ENCODE measurements around the gene SLBP. TPM values are rescaled to one million over a fixed set of nuclear protein-coding genes. Genes with fewer than 3 reads are reported as not detected.

Gene SLBP
- total and polyA plus RNA-seq, 2 donors (not counting 3 experiments of a cell fraction or from before 2014, with no cell fraction given): 48.3 to 63.1 TPM

DNA sequence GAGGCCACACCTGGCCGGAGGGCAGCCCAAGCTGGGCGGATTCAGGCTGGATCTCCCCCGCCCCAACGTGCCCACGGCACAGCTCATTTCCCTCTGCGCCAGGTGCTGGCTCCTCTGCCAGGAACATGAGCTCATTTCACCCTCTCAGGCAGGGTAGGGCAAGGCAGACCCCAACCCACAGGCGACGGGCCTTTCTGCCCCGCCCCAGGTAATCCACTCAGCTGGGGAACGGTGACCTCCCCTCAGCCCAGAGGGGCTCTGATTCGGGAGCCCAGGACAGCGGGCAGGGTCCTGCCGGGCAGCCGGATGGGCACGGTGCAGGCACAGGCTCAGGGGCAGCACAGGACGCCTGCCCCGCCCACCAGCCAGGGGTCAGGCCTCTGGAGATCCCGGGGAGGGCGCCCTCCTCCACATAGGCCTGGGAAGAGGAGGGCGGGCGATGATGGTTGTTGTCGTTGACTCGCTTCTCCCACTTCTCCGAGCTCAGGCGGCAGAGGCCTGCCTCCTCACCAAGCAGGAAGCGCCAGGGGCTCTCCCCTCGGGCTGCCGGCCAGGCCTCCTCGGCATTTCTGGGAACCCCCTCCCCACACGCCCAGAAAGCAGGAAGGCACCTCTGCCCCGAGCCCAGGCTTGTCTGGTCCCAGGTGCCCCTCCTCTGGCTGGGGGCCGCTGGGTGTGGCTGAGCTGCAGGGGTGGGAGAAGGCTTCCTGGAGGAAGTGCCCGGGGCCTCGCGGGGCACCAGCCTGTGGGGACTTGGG is 40.3 kb upstream of the SLBP start:
- dilution Hi-C loops (cut with MboI; ENCODE audit: extremely low pct_ligation_motif_present, low sequenced_read_pairs): no loop called here
- Histone ChIP-seq H3K9me3 (replicated peaks; ENCODE audit: control insufficient read depth, insufficient read depth, low read length) (no peaks in the 10 kb centered on the region), H3K36me3 (ENCODE audit: control insufficient read depth in 2 of 2, extremely low read depth in 1 of 2, insufficient read depth in 2 of 2, low read length in 2 of 2) (no peaks in the 10 kb centered on the region), H3K4me2 (ENCODE audit: insufficient read depth, low read length) (no peak overlapping the region), H2AFZ (ENCODE audit: low read depth, low read length) (peak overlapping the region; percentile 86), H3K9ac (replicated peaks; ENCODE audit: extremely low read depth, insufficient read depth, low read length) (no peak overlapping the region), H3K4me1 (ENCODE audit: control insufficient read depth, extremely low read depth, insufficient read depth, low read length) (peaks cover 9% of the 10 kb centered on the region), H3K4me3 (replicated peaks in 1 of 3; ENCODE audit: insufficient read depth in 1 of 3, low read depth in 1 of 3, low read length in 3 of 3) (no peak overlapping the region), H3K27ac (ENCODE audit: insufficient read depth, low read depth, low read length) (no peak overlapping the region), H3K27me3 (ENCODE audit: control insufficient read depth in 2 of 2, insufficient read depth in 2 of 2, low read length in 2 of 2) (no peaks in the 10 kb centered on the region), H3K79me2 (ENCODE audit: control insufficient read depth, insufficient read depth, low read length) (no peaks in the 10 kb centered on the region), H4K20me1 (replicated peaks; ENCODE audit: control insufficient read depth, extremely low read depth, insufficient read depth, low read length) (no peaks in the 10 kb centered on the region), H3K9me1 (replicated peaks; ENCODE audit: control insufficient read depth, extremely low read depth, insufficient read depth, low read length) (no peaks in the 10 kb centered on the region)
- no peak for TF ChIP-seq MYC (IDR thresholded peaks at IDR 0.05; ENCODE audit: low read depth, low read length)
- TF ChIP-seq POLR2A (IDR thresholded peaks at IDR 0.05; ENCODE audit: low read depth, low read length): no peak
- no peak for TF ChIP-seq MAX (IDR thresholded peaks at IDR 0.05; ENCODE audit: insufficient read depth, insufficient read length)
- no peak for TF ChIP-seq POLR2AphosphoS5 (IDR thresholded peaks at IDR 0.05; ENCODE audit: insufficient read depth, low read depth, low read length)
- no peak for TF ChIP-seq CTCF (IDR thresholded peaks at IDR 0.05; ENCODE audit: extremely low read depth in 1 of 2, insufficient read depth in 1 of 2, low read depth in 1 of 2, low read length in 2 of 2)
- no peak for TF ChIP-seq GATA2 (IDR thresholded peaks at IDR 0.05; ENCODE audit: insufficient read depth, insufficient read length, low read depth, low read length)
- TF ChIP-seq FOS (IDR thresholded peaks at IDR 0.05; ENCODE audit: borderline replicate concordance, insufficient read depth, low read length): no peak
- no peak for TF ChIP-seq JUN (IDR thresholded peaks at IDR 0.05; ENCODE audit: borderline replicate concordance, insufficient read depth, insufficient read length, low read depth)
- TF ChIP-seq EZH2 (IDR thresholded peaks at IDR 0.05; ENCODE audit: borderline replicate concordance, low read depth, low read length, severe bottlenecking): no peak
- ChIA-PET CTCF (interaction anchor here (1.0 to 3.2 kb wide), 6 partner anchors 13 to 147 kb away, joined by 3 to 17 read pairs (median 4); no protein-coding TSS in a partner anchor), POLR2A (no interaction called here)
- DNase-seq (ENCODE audit: low read depth, low spot score) (peak; percentile 16), FAIRE-seq (no peak)
- intact Hi-C loops (cut with micrococcal nuclease): no loop called here
- no TSS peak for BruUV-seq (replicated peaks)

Measured in endothelial cell of umbilical vein (primary cell).